DND-41 (cell line): Measurements from ENCODE around the gene TBC1D2B.

Source experiments
- ATAC-seq: fragments of 200-7000 bp; cut with Tn5 transposase; 3 replicates; pipeline ENCODE4 v1.9.1; 2021; ENCODE audit warnings: low read depth; ENCODE audit not compliant: insufficient read depth
- DNase-seq: peaks from one replicate; pipeline ENCODE4 v3.0.0-alpha.2; 2020
- H2AFZ ChIP-seq: 2 replicates; pipeline ENCODE4 v1.6.0; 2012; ENCODE audit warnings: low read depth, low read length
- H3K27ac ChIP-seq: 2 replicates; pipeline ENCODE4 v1.5.1; 2012; ENCODE audit warnings: low read length, inconsistent platforms
- H3K27me3 ChIP-seq: fragments of 200-600 bp; sonication (generic); 2 replicates; pipeline ENCODE4 v1.6.0; 2012; ENCODE audit warnings: low read length, mild to moderate bottlenecking, inconsistent platforms; ENCODE audit not compliant: insufficient read depth, poor library complexity
- H3K36me3 ChIP-seq: 2 replicates; pipeline ENCODE4 v1.5.1; 2012; ENCODE audit warnings: low read length, inconsistent platforms; ENCODE audit not compliant: insufficient read depth
- H3K4me1 ChIP-seq: 2 replicates; pipeline ENCODE4 v1.5.1; 2012; ENCODE audit warnings: mild to moderate bottlenecking, low read length; ENCODE audit not compliant: insufficient read depth
- H3K4me2 ChIP-seq: 2 replicates; pipeline ENCODE4 v1.6.0; 2012; ENCODE audit warnings: mild to moderate bottlenecking, moderate library complexity, low read length, inconsistent platforms; ENCODE audit not compliant: insufficient read depth
- H3K4me3 ChIP-seq, 2 experiments: fragments of 200-600 bp in 1 of 2; shearing (Covaris generic) in 1 of 2; 2 replicates each; pipeline ENCODE4 v1.5.1; 2012 to 2016; ENCODE audit warnings: inconsistent platforms in 2 of 2, low read length in 2 of 2, mild to moderate bottlenecking in 2 of 2, low read depth in 1 of 2, moderate library complexity in 1 of 2
- H3K79me2 ChIP-seq: 2 replicates; pipeline ENCODE4 v1.6.0; 2012; ENCODE audit warnings: low read length, inconsistent platforms; ENCODE audit not compliant: insufficient read depth
- H3K9ac ChIP-seq: 2 replicates; pipeline ENCODE4 v1.6.0; 2012; ENCODE audit warnings: low read depth, mild to moderate bottlenecking, inconsistent platforms, low read length, moderate library complexity
- H3K9me3 ChIP-seq: 2 replicates; pipeline ENCODE4 v1.5.1; 2012; ENCODE audit warnings: low read length, moderate library complexity, mild to moderate bottlenecking, inconsistent platforms; ENCODE audit not compliant: insufficient read depth, severe bottlenecking
- H4K20me1 ChIP-seq: 2 replicates; pipeline ENCODE4 v1.6.0; 2012; ENCODE audit warnings: low read length; ENCODE audit not compliant: insufficient read depth
- EZH2 ChIP-seq: IDR thresholded peaks from 3 replicates; pipeline ENCODE4 v1.6.1; 2012; ENCODE audit warnings: borderline replicate concordance, low read depth, mild to moderate bottlenecking, moderate library complexity, low read length, inconsistent platforms; ENCODE audit not compliant: severe bottlenecking
- TF ChIP-seq, protein P1 (sequence below): IDR thresholded peaks from 2 replicates; pipeline ENCODE4 v1.5.1; 2012; ENCODE audit warnings: borderline replicate concordance, low read length, moderate library complexity, mild to moderate bottlenecking; ENCODE audit not compliant: poor library complexity, severe bottlenecking; ENCODE audit errors: extremely low read depth

Gene TBC1D2B

DNA sequence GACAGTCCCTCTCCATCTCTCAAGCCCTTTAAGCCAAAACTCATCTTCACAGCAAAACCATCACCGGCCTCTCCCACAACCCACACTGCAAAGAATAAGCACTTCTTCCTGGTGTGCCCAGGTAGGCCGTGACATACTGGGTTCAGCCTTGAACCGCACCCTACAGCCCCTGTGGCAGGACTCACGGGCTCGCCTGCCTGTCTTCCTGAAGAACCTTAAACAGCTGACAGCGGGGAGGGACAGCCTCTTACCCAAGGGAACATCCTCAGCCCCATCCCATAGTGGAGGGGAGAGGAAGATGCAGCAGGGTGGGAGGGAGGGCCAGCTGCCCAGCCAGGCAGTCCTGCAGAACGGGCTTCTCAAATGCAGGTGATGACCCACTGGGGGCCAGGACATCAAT lies 40.2 kb downstream of the TBC1D2B start:
- Histone ChIP-seq H3K9ac (no peak overlapping the region), H3K79me2 (peaks cover 22% of the 10 kb centered on the region), H2AFZ (no peak overlapping the region), H3K27me3 (no peaks in the 10 kb centered on the region), H3K27ac (peak overlapping the region; percentile 47; the same call in 1 of the 2 replicates), H4K20me1 (peaks cover 9% of the 10 kb centered on the region), H3K36me3 (peaks cover 35% of the 10 kb centered on the region), H3K4me1 (peaks cover 39% of the 10 kb centered on the region), H3K9me3 (no peaks in the 10 kb centered on the region), H3K4me3 (no peak overlapping the region), H3K4me2 (no peak overlapping the region)
- DNase-seq (no peak), ATAC-seq (no peak)
- TF ChIP-seq, protein P1, sequence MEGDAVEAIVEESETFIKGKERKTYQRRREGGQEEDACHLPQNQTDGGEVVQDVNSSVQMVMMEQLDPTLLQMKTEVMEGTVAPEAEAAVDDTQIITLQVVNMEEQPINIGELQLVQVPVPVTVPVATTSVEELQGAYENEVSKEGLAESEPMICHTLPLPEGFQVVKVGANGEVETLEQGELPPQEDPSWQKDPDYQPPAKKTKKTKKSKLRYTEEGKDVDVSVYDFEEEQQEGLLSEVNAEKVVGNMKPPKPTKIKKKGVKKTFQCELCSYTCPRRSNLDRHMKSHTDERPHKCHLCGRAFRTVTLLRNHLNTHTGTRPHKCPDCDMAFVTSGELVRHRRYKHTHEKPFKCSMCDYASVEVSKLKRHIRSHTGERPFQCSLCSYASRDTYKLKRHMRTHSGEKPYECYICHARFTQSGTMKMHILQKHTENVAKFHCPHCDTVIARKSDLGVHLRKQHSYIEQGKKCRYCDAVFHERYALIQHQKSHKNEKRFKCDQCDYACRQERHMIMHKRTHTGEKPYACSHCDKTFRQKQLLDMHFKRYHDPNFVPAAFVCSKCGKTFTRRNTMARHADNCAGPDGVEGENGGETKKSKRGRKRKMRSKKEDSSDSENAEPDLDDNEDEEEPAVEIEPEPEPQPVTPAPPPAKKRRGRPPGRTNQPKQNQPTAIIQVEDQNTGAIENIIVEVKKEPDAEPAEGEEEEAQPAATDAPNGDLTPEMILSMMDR = no peak
- no peak for TF ChIP-seq EZH2

DNA sequence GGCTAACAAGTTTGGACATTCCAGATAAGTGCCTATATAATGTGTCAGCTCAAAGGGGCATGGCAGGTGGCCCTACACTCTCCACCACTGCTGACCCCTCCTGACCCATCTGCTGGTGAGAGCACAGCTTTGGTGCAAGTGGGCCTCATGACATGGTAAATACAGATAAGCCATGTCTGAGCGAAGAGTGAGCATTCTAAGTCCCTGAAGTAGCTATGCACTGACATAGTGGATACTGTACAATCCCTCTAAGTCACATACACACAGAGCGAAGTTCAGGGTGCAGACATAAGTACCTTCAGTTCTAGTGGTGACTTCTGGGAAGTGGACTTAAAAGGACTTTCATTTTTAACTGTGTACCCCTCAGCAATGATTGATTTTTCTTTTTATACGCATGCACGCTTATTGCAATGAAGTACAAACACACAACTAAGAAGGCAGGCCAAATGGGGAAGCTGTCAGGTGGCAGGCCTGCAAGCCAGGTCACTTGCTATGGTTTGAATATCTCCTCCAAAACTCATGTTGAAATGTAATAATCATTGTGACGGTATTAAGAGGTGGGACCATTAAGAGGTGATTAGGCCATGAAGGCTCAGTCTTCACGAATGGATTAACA lies 41.5 kb downstream of the TBC1D2B start:
- Histone ChIP-seq H3K4me1 (peaks cover 39% of the 10 kb centered on the region), H3K79me2 (peaks cover 22% of the 10 kb centered on the region), H2AFZ (no peak overlapping the region), H3K9me3 (no peaks in the 10 kb centered on the region), H3K4me2 (no peak overlapping the region), H3K36me3 (peaks cover 30% of the 10 kb centered on the region), H3K4me3 (no peak overlapping the region), H3K27me3 (no peaks in the 10 kb centered on the region), H4K20me1 (peaks cover 9% of the 10 kb centered on the region), H3K9ac (no peak overlapping the region), H3K27ac (peak overlapping the region; percentile 46)
- TF ChIP-seq EZH2 = no peak
- TF ChIP-seq, protein P1 = no peak
- no peak for ATAC-seq
- no peak for DNase-seq

DNA sequence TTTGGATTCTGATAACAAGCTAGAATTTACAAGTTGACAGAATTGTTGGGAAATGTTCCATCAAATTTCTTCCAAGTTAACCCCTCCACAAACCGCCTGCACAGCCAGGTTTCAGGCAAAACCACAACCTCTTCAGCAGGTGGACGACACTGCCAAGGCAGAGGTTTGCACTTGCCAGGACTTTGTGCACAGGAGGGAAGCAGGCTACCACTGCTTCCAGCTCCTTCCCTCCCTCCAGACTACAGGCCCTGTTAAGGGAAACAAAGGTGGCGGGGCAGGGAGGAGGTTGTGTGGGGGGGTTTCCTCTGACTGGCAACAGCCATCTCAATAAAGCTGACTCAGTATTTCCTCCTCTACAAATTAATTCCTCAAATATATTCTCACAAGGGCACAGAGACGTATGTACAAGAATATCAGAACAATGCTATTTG lies 42.2 kb downstream of the TBC1D2B start:
- Histone ChIP-seq H3K9ac (no peak overlapping the region), H3K79me2 (peaks cover 22% of the 10 kb centered on the region), H3K27ac (peak overlapping the region; percentile 66), H4K20me1 (peaks cover 9% of the 10 kb centered on the region), H3K27me3 (no peaks in the 10 kb centered on the region), H3K9me3 (no peaks in the 10 kb centered on the region), H3K4me2 (no peak overlapping the region), H3K4me1 (peaks cover 39% of the 10 kb centered on the region), H3K4me3 (no peak overlapping the region), H3K36me3 (peaks cover 36% of the 10 kb centered on the region), H2AFZ (no peak overlapping the region)
- DNase-seq (peak; percentile 38), ATAC-seq (peak; percentile 17; the same call in 2 of the 3 replicates)
- TF ChIP-seq EZH2 = no peak
- TF ChIP-seq, protein P1 = no peak
